LNCaP clone FGC (cell line): ENCODE measurements around the gene ZMAT5.

Experiments used
- DNase-seq: peaks from one replicate; pipeline ENCODE4 v3.0.0-alpha.2; 2011; ENCODE audit warnings: low read depth
- H3K4me3 ChIP-seq: 2 replicates; pipeline ENCODE4 v1.5.1; 2011; ENCODE audit warnings: mild to moderate bottlenecking, low read depth, low read length, control low read depth
- TF ChIP-seq, protein P1 (sequence below): IDR thresholded peaks from 2 replicates; pipeline ENCODE4 v1.5.1; 2012; ENCODE audit warnings: mild to moderate bottlenecking; ENCODE audit not compliant: control insufficient read depth, insufficient read depth; ENCODE audit errors: extremely low read depth

ZMAT5 gene

DNA sequence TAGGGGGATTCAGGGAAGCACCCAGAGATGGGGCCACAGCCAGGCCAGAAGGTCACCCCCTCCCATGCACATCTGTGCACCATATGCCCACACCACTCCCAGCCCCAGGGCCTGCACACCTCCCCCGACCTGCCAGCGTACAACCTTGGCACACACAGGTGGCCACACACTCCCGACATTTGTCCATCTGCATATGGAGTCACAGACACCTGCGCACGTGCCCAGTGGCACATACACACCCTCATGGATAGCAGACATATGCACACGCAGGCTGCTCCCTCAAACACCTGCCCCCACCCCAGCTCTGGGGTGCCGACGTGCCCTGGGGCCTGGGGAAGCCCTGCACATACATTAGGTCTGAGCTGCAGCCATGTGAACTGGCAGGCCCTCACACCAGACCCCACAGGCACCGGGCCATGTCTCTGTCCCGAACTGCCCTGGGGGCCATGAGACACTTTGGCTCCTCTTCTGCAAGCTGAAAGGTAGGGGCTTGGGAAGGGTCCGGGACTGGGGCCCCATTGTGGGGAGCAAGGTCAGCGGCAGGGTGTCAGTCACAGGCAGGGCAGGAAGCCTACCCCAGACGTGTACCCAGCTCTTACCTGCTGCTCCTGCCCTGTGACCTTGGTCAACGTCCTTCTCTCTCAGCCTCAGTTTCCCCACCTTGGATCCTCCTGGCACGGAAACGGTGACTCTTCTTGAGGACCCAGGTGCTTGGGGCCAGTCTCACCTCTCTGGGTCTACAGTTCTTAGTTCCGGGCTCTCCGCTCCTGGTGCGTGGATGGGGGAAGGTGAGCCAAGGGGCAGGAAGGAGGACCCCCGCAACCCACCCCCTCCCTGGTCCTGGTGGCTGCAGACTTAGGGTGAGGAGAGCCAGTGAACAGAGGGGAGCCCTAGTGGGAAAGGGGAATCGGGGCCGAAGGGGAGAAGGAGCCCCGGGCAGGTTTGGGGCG is 47.6 kb downstream of the ZMAT5 start:
- no peak for DNase-seq
- TF ChIP-seq, protein P1, sequence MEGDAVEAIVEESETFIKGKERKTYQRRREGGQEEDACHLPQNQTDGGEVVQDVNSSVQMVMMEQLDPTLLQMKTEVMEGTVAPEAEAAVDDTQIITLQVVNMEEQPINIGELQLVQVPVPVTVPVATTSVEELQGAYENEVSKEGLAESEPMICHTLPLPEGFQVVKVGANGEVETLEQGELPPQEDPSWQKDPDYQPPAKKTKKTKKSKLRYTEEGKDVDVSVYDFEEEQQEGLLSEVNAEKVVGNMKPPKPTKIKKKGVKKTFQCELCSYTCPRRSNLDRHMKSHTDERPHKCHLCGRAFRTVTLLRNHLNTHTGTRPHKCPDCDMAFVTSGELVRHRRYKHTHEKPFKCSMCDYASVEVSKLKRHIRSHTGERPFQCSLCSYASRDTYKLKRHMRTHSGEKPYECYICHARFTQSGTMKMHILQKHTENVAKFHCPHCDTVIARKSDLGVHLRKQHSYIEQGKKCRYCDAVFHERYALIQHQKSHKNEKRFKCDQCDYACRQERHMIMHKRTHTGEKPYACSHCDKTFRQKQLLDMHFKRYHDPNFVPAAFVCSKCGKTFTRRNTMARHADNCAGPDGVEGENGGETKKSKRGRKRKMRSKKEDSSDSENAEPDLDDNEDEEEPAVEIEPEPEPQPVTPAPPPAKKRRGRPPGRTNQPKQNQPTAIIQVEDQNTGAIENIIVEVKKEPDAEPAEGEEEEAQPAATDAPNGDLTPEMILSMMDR, result no peak
- H3K4me3 ChIP-seq, result no peak overlapping the region

DNA sequence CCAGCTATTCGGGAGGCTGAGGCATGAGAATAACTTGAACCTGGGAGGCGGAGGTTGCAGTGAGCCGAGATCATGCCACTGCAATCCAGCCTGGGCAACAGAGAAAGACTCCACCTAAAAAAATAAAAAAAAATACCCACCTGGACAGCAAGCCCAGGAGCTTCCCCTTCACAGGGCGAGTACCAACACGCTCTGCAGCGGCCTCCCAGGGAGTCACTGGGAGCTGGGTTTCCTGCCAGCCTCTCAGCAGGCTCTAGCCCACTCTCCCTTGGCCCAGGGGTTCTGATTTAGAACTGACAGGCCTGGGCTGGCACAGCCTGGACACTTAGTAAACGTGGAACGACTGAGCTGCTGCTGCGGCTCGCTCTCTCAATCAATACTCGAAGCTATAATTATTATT is 49.0 kb downstream of the ZMAT5 start:
- TF ChIP-seq, protein P1, result no peak
- no peak overlapping the region for H3K4me3 ChIP-seq
- DNase-seq, result no peak

DNA sequence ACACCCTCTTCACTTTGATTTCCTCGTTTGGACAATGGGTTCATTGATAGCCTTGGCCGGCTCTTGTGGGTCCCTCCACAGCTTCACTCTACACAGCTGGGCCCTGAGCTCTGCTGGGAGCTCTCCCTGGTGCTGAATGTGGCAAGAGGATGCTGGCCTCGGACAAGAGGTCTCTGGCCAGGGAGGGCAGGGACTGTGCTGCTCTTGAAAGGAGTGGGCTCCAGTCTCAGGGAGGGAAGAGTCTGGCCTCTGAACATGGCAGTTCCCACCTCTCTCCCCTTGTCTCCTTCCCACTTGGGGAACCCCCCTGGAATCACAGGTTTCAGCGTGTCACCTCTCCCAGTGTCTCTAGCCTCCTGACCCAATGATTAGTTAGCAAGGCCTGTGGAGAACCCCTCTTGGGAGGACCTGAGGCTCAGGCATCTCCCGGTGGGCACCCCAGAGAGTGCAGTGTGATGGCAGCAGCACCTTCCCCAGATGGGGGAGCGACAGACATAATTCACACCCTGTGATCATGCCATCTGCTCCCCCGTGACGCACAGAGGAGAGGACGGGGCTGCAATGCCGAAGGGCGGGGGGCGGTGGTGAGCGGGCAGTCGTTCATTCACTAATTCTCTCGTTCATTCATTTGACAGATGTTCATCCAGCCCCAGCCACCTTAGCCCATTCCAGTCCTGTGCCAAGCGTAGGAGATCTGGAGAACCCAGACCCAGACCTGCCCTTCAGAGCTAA is 49.8 kb downstream of the ZMAT5 start:
- TF ChIP-seq, protein P1, result no peak
- DNase-seq, result no peak

DNA sequence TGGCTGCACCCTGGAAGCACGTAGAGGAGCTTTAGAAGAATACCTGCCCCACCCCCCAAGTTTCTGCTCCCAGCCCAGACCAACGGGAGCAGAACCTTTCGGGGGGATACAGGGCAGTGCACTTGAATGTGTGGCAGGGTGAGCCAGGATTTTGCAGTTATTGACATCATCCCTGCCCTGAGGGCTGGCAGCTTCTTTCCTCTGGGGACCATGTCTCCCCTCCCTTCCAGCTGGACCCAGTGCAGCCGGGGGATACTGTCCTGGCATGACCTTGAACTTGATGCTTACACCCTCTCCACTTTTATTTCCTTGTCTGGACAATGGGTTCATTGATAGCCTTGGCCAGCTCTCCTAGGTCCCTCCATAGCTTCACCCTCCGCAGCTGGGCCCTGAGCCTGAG is 51.1 kb downstream of the ZMAT5 start:
- DNase-seq, result no peak
- no peak overlapping the region for H3K4me3 ChIP-seq
- TF ChIP-seq, protein P1, result no peak

More for the DNA sequence above, 49.8 kb downstream of the ZMAT5 start:
- no peak overlapping the region for H3K4me3 ChIP-seq

DNA sequence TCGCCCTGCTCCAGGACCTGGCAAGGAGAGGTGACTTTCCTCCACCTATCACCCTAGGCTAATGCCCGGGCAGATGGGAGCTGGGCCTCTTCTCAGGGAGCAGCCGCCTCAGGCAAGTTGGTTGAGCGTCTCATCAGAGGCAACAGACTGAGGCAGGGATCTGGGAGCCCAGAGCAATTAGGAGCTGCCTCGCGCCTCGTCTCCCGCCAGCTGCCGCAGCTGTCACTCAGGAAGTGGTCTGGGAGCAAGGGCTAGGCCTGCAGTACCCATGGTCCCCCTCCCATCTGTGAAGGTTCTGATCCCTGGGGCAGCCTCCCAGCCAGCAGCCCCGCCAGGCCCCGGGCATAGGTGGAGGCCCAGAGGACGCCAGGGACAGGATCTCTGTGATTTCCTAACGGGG is 51.6 kb downstream of the ZMAT5 start:
- TF ChIP-seq, protein P1, result no peak
- no peak overlapping the region for H3K4me3 ChIP-seq
- no peak for DNase-seq

DNA sequence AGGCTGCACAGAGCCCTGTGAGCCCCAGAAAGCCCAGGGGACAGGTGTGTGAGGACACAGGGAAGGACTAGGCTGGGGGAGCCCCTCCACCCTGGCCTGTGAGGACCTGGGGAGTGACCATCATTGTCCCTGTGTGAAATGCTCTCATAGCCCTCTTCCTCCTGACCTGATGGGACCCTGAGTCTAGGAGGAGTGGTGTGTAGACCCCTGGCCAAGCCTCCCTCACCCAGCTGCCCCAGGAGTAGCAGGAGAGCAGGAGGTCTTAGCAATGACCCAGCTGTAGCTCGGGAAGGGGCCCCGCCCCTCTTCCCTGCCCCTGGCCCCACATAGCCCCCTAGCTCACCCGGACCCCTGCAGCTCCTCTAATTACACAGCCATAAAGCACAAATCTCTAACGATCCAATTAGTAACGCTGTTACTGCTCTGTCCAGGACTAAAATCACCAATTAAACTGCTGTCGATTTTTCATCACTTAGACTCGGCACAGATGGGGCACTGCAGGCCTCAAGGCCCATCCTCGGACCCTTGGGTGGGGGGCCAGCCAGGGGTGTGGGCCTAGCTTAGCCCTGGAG is 53.6 kb downstream of the ZMAT5 start:
- TF ChIP-seq, protein P1, result no peak
- no peak overlapping the region for H3K4me3 ChIP-seq
- no peak for DNase-seq
